T47D (cell line): ENCODE measurements around the gene ANKRD24.
A peak's percentile ranks its signal among the peaks of the same experiment; 100 is the strongest.
"Not testable (repeated sequence)": the region's sequence is repeated elsewhere in the genome, so short reads cannot be mapped to it uniquely, and the experiment has no call there.

ENCODE experiments used
- DNase-seq, 2 experiments: peaks; one replicate each; pipeline versions ENCODE4 v3.0.0 to v3.0.0-alpha.2; 2011 to 2012; ENCODE audit warnings: low read depth in 1 of 2, low spot score in 1 of 2
- JUND ChIP-seq: IDR thresholded peaks from 2 replicates; pipeline ENCODE4 v1.6.1; 2012; ENCODE audit warnings: low read depth
- in situ Hi-C: cut with HindIII; loops from 2 replicates; pipeline ENCODE4 v1.10.0; 2016; ENCODE audit warnings: low sequenced_read_pairs, low pct_unique_long_range_greater_than_20kb

The ANKRD24 gene

GRCh38 chr19:4182084-4182810 is at the start of gene ANKRD24, which contains the start of gene SIRT6:
ANKRD24 (plus strand) TSS chr19:4182689; CDS start chr19:4186426, 3,737 bp downstream.
SIRT6 (minus strand) TSS chr19:4182563; CDS start chr19:4182539, 24 bp downstream.
- TF ChIP-seq JUND = no peak
- in situ Hi-C loops = no loop called here
- DNase-seq = peak; percentile 88 to 93

- in situ Hi-C loops = no loop called here
- no peak for DNase-seq
- no peak for TF ChIP-seq JUND
Measured at GRCh38 chr19:4134351-4134750, 48.1 kb upstream of the ANKRD24 start.

GRCh38 chr19:4135386-4135785 is 47.1 kb upstream of the ANKRD24 start:
- in situ Hi-C loops, DNase-seq: not testable (repeated sequence)

GRCh38 chr19:4136680-4137088 is 45.8 kb upstream of the ANKRD24 start:
- no peak for TF ChIP-seq JUND
- no peak for DNase-seq
- in situ Hi-C loops = no loop called here

GRCh38 chr19:4138445-4138844 is 44.0 kb upstream of the ANKRD24 start:
- no peak for TF ChIP-seq JUND
- DNase-seq = no peak
- in situ Hi-C loops = no loop called here

- in situ Hi-C loops = no loop called here
- peak; percentile 58 to 75 for DNase-seq
- TF ChIP-seq JUND = no peak
Measured at GRCh38 chr19:4139614-4140236, 42.8 kb upstream of the ANKRD24 start.

- TF ChIP-seq JUND = no peak
- in situ Hi-C loops = no loop called here
- DNase-seq = peak; percentile 67 to 75
Measured at GRCh38 chr19:4140237-4140711, 42.2 kb upstream of the ANKRD24 start.

- DNase-seq, in situ Hi-C loops: not testable (repeated sequence)
Measured at GRCh38 chr19:4142916-4143315, 39.6 kb upstream of the ANKRD24 start.

GRCh38 chr19:4144666-4145249 is 37.7 kb upstream of the ANKRD24 start:
- no peak for DNase-seq
- in situ Hi-C loops = no loop called here

GRCh38 chr19:4149518-4150288 is 32.8 kb upstream of the ANKRD24 start:
- no peak for TF ChIP-seq JUND
- in situ Hi-C loops = no loop called here
- DNase-seq = no peak

More at GRCh38 chr19:4144666-4145249, 37.7 kb upstream of the ANKRD24 start:
- no peak for TF ChIP-seq JUND

- TF ChIP-seq JUND = no peak
- in situ Hi-C loops = no loop called here
- DNase-seq = no peak
Measured at GRCh38 chr19:4151623-4152022, 30.9 kb upstream of the ANKRD24 start.

GRCh38 chr19:4152241-4152998 is 30.1 kb upstream of the ANKRD24 start:
- in situ Hi-C loops = no loop called here
- TF ChIP-seq JUND = no peak
- DNase-seq = no peak
